GM12878 (cell line): Measurements from ENCODE around the gene RMC1. TPM values are rescaled to one million over a fixed set of nuclear protein-coding genes. Genes with fewer than 3 reads are reported as not detected.

Source experiments
- ATAC-seq: fragments of 200-7000 bp; cut with Tn5 transposase; 3 replicates; pipeline ENCODE4 v1.9.1; 2020; ENCODE audit warnings: mild to moderate bottlenecking, moderate library complexity
- BruUV-seq: library from RNA; stranded (reverse); fragments of 400-500 nt; replicated peaks from 2 replicates; lab custom pipeline; 2021; lab: Mats Ljungman, UMichigan
- CTCF ChIA-PET: fragments of 300-600 bp; sonication (Branson Sonifier 250); formaldehyde crosslinking; extraction: SDS; loops from one replicate; lab custom pipeline; 2021; ENCODE audit warnings: inconsistent platforms; lab: Yijun Ruan, JAX
- POLR2A ChIA-PET: fragments of 350-600 bp; formaldehyde crosslinking; extraction: SDS; loops from one replicate; lab custom pipeline; 2021; ENCODE audit warnings: inconsistent platforms; lab: Charles Lee
- RAD21 ChIA-PET: fragments of 300-600 bp; sonication (Branson Sonifier 250); formaldehyde crosslinking; loops from one replicate; lab custom pipeline; 2023; ENCODE audit warnings: antibody characterized with exemption; ENCODE audit not compliant: unreplicated experiment; lab: Charles Lee
- SMC1A ChIA-PET: fragments of 300-600 bp; sonication (Branson Sonifier 250); formaldehyde crosslinking; loops from one replicate; lab custom pipeline; 2023; ENCODE audit not compliant: unreplicated experiment, uncharacterized antibody; lab: Charles Lee
- DNase-seq: peaks from one replicate; pipeline ENCODE4 v3.0.0-alpha.2; 2011; ENCODE audit warnings: low read depth, low spot score
- FAIRE-seq: peaks from 3 replicates; lab custom pipeline; 2011; peaks lifted over from hg19 to GRCh38; lab: Jason Lieb, UNC
- H2AFZ ChIP-seq: 2 replicates; pipeline ENCODE4 v1.6.0; 2011; ENCODE audit warnings: low read depth, low read length, control low read depth; ENCODE audit not compliant: control insufficient read depth
- H3K27ac ChIP-seq: 2 replicates; pipeline ENCODE4 v1.5.1; 2011; ENCODE audit warnings: control low read depth; ENCODE audit not compliant: control insufficient read depth, insufficient read depth
- H3K27me3 ChIP-seq, 2 experiments: replicated peaks in 1 of 2; 2 replicates each; pipeline versions ENCODE4 v1.6.0 to v1.6.1; 2011; ENCODE audit warnings: low read length in 1 of 2; ENCODE audit not compliant: control insufficient read depth in 2 of 2, insufficient read depth in 2 of 2
- H3K36me3 ChIP-seq, 2 experiments: 2 replicates each; pipeline ENCODE4 v1.5.1; 2011; ENCODE audit warnings: low read length in 1 of 2; ENCODE audit not compliant: control insufficient read depth in 2 of 2, insufficient read depth in 2 of 2
- H3K4me1 ChIP-seq: 2 replicates; pipeline ENCODE4 v1.6.1; 2011; ENCODE audit warnings: mild to moderate bottlenecking, low read length, moderate library complexity, mixed read lengths; ENCODE audit not compliant: control insufficient read depth, insufficient read depth
- H3K4me2 ChIP-seq: 2 replicates; pipeline ENCODE4 v1.6.0; 2011; ENCODE audit warnings: control low read depth; ENCODE audit not compliant: control insufficient read depth, insufficient read depth
- H3K4me3 ChIP-seq: fragments of 200-600 bp; sonication (generic); 2 replicates; pipeline ENCODE4 v1.5.1; 2016
- H3K79me2 ChIP-seq: 2 replicates; pipeline ENCODE4 v1.6.0; 2011; ENCODE audit warnings: low read length; ENCODE audit not compliant: control insufficient read depth, insufficient read depth
- H3K9ac ChIP-seq: 2 replicates; pipeline ENCODE4 v1.8.0; 2011; ENCODE audit warnings: low read length, control low read depth, mixed read lengths; ENCODE audit not compliant: control insufficient read depth, insufficient read depth
- H3K9me3 ChIP-seq: replicated peaks from 3 replicates; pipeline ENCODE4 v1.5.1; 2011; ENCODE audit warnings: mild to moderate bottlenecking, low read length; ENCODE audit not compliant: control insufficient read depth, insufficient read depth
- H4K20me1 ChIP-seq: 2 replicates; pipeline ENCODE4 v1.6.0; 2011; ENCODE audit not compliant: control insufficient read depth, insufficient read depth
- BMI1 ChIP-seq: fragments of 450-650 bp; IDR thresholded peaks from 2 replicates; pipeline ENCODE4 v1.6.1; 2016; ENCODE audit warnings: mild to moderate bottlenecking, moderate library complexity, borderline replicate concordance
- EZH2 ChIP-seq: IDR thresholded peaks from 2 replicates; pipeline ENCODE4 v1.6.1; 2012; ENCODE audit warnings: low read depth, mild to moderate bottlenecking, control low read depth, inconsistent platforms, low read length, borderline replicate concordance; ENCODE audit not compliant: control insufficient read depth
- IRF3 ChIP-seq: fragments of 450-650 bp; IDR thresholded peaks from 2 replicates; pipeline ENCODE4 v1.6.1; 2014; ENCODE audit warnings: mild to moderate bottlenecking
- KLF5 ChIP-seq: fragments of 450-650 bp; IDR thresholded peaks from 2 replicates; pipeline ENCODE4 v1.6.1; 2014; ENCODE audit warnings: mild to moderate bottlenecking; ENCODE audit not compliant: partially characterized antibody
- MEF2B ChIP-seq: fragments of 450-650 bp; IDR thresholded peaks from 2 replicates; pipeline ENCODE4 v1.6.1; 2018; ENCODE audit warnings: mild to moderate bottlenecking, moderate library complexity; ENCODE audit not compliant: partially characterized antibody, poor library complexity, severe bottlenecking
- SPI1 ChIP-seq: IDR thresholded peaks from 2 replicates; pipeline ENCODE4 v1.6.1; 2011; ENCODE audit warnings: low read depth, mild to moderate bottlenecking, low read length, moderate library complexity, borderline replicate concordance; ENCODE audit not compliant: insufficient read depth
- SUZ12 ChIP-seq: fragments of 200-600 bp; sonication (generic); IDR thresholded peaks from one replicate; pipeline ENCODE4 v1.6.1; 2018; ENCODE audit warnings: antibody characterized with exemption, mild to moderate bottlenecking; ENCODE audit not compliant: unreplicated experiment
- ZNF622 ChIP-seq: fragments of 450-650 bp; IDR thresholded peaks from 2 replicates; pipeline ENCODE4 v1.6.1; 2017; ENCODE audit warnings: mild to moderate bottlenecking, inconsistent platforms
- WGBS: methylation state at CpG from one replicate; pipeline ENCODE4 v1.1.6; 2016; ENCODE audit warnings: low lambda C conversion rate; ENCODE audit not compliant: insufficient replicate concordance, insufficient coverage; ENCODE audit errors: missing lambda C conversion rate; 5-methylcytosine and 5-hydroxymethylcytosine counted together
- in situ Hi-C: fragments of 300-500 bp; cut with MboI; formaldehyde crosslinking; loops from 9 replicates; pipeline ENCODE4 v1.14.3; 2018; ENCODE audit warnings: mixed read lengths
- intact Hi-C: fragments of 100-400 bp; cut with micrococcal nuclease; formaldehyde crosslinking; loops from one replicate; pipeline ENCODE4 v1.14.2; 2022; ENCODE audit not compliant: unreplicated experiment
- polyA plus RNA-seq, 11 experiments: library from polyadenylated mRNA; depleted of rRNA in 4 of 11; unstranded in 6 of 11; stranded (reverse) in 5 of 11; fragments of >200 nt; fragmentation: Nextera tagmentation in 4 of 11; fragmentation: Illumina TruSeq in 1 of 11; extraction: Ambion mirVana in 4 of 11; extraction: Trizol in 1 of 11; gene quantifications; 1 replicate in 1 of 11; 2 replicates in 10 of 11; pipeline versions ENCODE4 v1.2.1 to v1.2.3, GENCODE V29; 2011 to 2016; ENCODE audit warnings: inconsistent platforms in 2 of 11, missing spikeins in 2 of 11, low read depth in 1 of 11
- total RNA-seq, 4 experiments: library from RNA; depleted of rRNA in 3 of 4; stranded (reverse); fragments of >200 nt in 3 of 4; fragmentation: Illumina TruSeq in 1 of 4; extraction: Trizol in 1 of 4; gene quantifications; 2 replicates each; pipeline versions ENCODE4 v1.2.1 to v1.2.3, GENCODE V29; 2013 to 2021
- TF ChIP-seq, protein P1 (sequence below): fragments of 450-650 bp; IDR thresholded peaks from 2 replicates; pipeline ENCODE4 v1.6.1; 2017; ENCODE audit warnings: borderline replicate concordance

Gene RMC1
- total and polyA plus RNA-seq, 10 of the 15 experiments (the other 5 are each of a cell fraction or from before 2014, with no cell fraction given): 8.4 to 57.6 (median 42.5) TPM

GRCh38 chr18:23574611-23575308 lies 71.4 kb downstream of the RMC1 start:
- H3K79me2 ChIP-seq: peaks cover 2% of the 10 kb centered on the region
- BruUV-seq: no TSS peak
- intact Hi-C loops: no loop called here
- peak overlapping the region; percentile 37; the same call in 1 of the 2 replicates for H3K9ac ChIP-seq
- FAIRE-seq (no peak), ATAC-seq (peak; percentile 36), DNase-seq (no peak)
- H3K9me3 ChIP-seq: no peaks in the 10 kb centered on the region
- RAD21 ChIA-PET: no interaction called here
- in situ Hi-C loops: no loop called here
- H4K20me1 ChIP-seq: no peaks in the 10 kb centered on the region
- peaks cover 23% of the 10 kb centered on the region for H3K4me1 ChIP-seq
- peak overlapping the region; percentile 56 for H3K27ac ChIP-seq
- H2AFZ ChIP-seq: no peak overlapping the region
- 61% methylated on average over 5 of the region's 5 CpGs for WGBS
- no peak overlapping the region for H3K4me3 ChIP-seq
- TF ChIP-seq MEF2B (peak; percentile 64), SPI1 (peak; percentile 61; the same call in 1 of the 2 replicates), BMI1 (no peak)
- TF ChIP-seq, all 136 proteins: peak for 2
- ChIA-PET POLR2A (no interaction called here), CTCF (interaction anchor here (0.8 to 2.2 kb wide), 3 partner anchors 11 to 59 kb away, joined by 3 to 5 read pairs (median 3); no protein-coding TSS in a partner anchor), SMC1A (no interaction called here)
- no peaks in the 10 kb centered on the region for H3K27me3 ChIP-seq
- H3K36me3 ChIP-seq: peaks cover 4 to 22% of the 10 kb centered on the region in 2 experiments
- peak overlapping the region; percentile 22; the same call in 1 of the 2 replicates for H3K4me2 ChIP-seq

GRCh38 chr18:23575309-23575651 lies 72.0 kb downstream of the RMC1 start:
- intact Hi-C loops: no loop called here
- POLR2A ChIA-PET: no interaction called here
- peaks cover 4% of the 10 kb centered on the region for H3K79me2 ChIP-seq
- H3K27me3 ChIP-seq: no peaks in the 10 kb centered on the region
- ATAC-seq: no peak
- no peak overlapping the region for H3K9ac ChIP-seq
- BruUV-seq: no TSS peak
- no peak overlapping the region for H3K27ac ChIP-seq
- H2AFZ ChIP-seq: no peak overlapping the region
- CTCF ChIA-PET: interaction anchor here (1.5 to 2.2 kb wide), 2 partner anchors 13 to 59 kb away, joined by 3 to 5 read pairs; no protein-coding TSS in a partner anchor
- no peak for DNase-seq
- H3K4me3 ChIP-seq: no peak overlapping the region
- no peaks in the 10 kb centered on the region for H3K9me3 ChIP-seq
- no peak overlapping the region for H3K4me2 ChIP-seq
- H4K20me1 ChIP-seq: no peaks in the 10 kb centered on the region
- RAD21 ChIA-PET: no interaction called here
- SMC1A ChIA-PET: interaction anchor here (1.3 kb wide), 1 partner anchor 777 kb away, joined by 3 read pairs; no protein-coding TSS in a partner anchor
- in situ Hi-C loops: no loop called here
- peaks cover 4 to 20% of the 10 kb centered on the region in 2 experiments for H3K36me3 ChIP-seq
- FAIRE-seq: no peak
- 98% methylated on average over 7 of the region's 7 CpGs for WGBS
- H3K4me1 ChIP-seq: peaks cover 23% of the 10 kb centered on the region
- TF ChIP-seq EZH2 (no peak), BMI1 (no peak), IRF3 (no peak), SUZ12 (no peak), ZNF622 (no peak), KLF5 (no peak)
- TF ChIP-seq, protein P1, sequence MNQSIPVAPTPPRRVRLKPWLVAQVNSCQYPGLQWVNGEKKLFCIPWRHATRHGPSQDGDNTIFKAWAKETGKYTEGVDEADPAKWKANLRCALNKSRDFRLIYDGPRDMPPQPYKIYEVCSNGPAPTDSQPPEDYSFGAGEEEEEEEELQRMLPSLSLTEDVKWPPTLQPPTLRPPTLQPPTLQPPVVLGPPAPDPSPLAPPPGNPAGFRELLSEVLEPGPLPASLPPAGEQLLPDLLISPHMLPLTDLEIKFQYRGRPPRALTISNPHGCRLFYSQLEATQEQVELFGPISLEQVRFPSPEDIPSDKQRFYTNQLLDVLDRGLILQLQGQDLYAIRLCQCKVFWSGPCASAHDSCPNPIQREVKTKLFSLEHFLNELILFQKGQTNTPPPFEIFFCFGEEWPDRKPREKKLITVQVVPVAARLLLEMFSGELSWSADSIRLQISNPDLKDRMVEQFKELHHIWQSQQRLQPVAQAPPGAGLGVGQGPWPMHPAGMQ: no peak
